AG09319 (cell line): ENCODE data around the gene FBXL7.

Experiments used
- DNase-seq: peaks from one replicate; pipeline ENCODE4 v3.0.0-alpha.2; 2010; ENCODE audit warnings: low read depth; ENCODE audit errors: extremely low read depth
- CTCF ChIP-seq: IDR thresholded peaks from 2 replicates; pipeline ENCODE4 v1.5.1; 2011; ENCODE audit warnings: low read depth, mild to moderate bottlenecking, inconsistent platforms, low read length, moderate library complexity

Gene FBXL7

GRCh38 chr5:15808577-15808976, 308.6 kb downstream of the FBXL7 start:
- TF ChIP-seq CTCF: no peak
- DNase-seq: no peak

- no peak for TF ChIP-seq CTCF
- no peak for DNase-seq
These were observed 319.6 kb downstream of the FBXL7 start for GRCh38 chr5:15819617-15820016.

- TF ChIP-seq CTCF: no peak
- DNase-seq: no peak
These were observed 321.5 kb downstream of the FBXL7 start for GRCh38 chr5:15821506-15821905.

GRCh38 chr5:15823398-15823797, 323.4 kb downstream of the FBXL7 start:
- no peak for DNase-seq
- TF ChIP-seq CTCF: no peak

- DNase-seq: no peak
- no peak for TF ChIP-seq CTCF
These were observed 327.8 kb downstream of the FBXL7 start for GRCh38 chr5:15827741-15828140.

- no peak for TF ChIP-seq CTCF
- DNase-seq: no peak
These were observed 331.4 kb downstream of the FBXL7 start for GRCh38 chr5:15831408-15831807.

- no peak for DNase-seq
- no peak for TF ChIP-seq CTCF
These were observed 333.4 kb downstream of the FBXL7 start for GRCh38 chr5:15833365-15833764.
